HG03135 (cell line): Measurements from ENCODE around the gene INHA.

ENCODE experiments used
- ATAC-seq: cut with Tn5 transposase; IDR thresholded peaks from one replicate; pipeline ENCODE4 v1.9.1; 2021; ENCODE audit warnings: mild to moderate bottlenecking, moderate library complexity; ENCODE audit not compliant: unreplicated experiment

INHA gene, protein sequence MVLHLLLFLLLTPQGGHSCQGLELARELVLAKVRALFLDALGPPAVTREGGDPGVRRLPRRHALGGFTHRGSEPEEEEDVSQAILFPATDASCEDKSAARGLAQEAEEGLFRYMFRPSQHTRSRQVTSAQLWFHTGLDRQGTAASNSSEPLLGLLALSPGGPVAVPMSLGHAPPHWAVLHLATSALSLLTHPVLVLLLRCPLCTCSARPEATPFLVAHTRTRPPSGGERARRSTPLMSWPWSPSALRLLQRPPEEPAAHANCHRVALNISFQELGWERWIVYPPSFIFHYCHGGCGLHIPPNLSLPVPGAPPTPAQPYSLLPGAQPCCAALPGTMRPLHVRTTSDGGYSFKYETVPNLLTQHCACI

DNA sequence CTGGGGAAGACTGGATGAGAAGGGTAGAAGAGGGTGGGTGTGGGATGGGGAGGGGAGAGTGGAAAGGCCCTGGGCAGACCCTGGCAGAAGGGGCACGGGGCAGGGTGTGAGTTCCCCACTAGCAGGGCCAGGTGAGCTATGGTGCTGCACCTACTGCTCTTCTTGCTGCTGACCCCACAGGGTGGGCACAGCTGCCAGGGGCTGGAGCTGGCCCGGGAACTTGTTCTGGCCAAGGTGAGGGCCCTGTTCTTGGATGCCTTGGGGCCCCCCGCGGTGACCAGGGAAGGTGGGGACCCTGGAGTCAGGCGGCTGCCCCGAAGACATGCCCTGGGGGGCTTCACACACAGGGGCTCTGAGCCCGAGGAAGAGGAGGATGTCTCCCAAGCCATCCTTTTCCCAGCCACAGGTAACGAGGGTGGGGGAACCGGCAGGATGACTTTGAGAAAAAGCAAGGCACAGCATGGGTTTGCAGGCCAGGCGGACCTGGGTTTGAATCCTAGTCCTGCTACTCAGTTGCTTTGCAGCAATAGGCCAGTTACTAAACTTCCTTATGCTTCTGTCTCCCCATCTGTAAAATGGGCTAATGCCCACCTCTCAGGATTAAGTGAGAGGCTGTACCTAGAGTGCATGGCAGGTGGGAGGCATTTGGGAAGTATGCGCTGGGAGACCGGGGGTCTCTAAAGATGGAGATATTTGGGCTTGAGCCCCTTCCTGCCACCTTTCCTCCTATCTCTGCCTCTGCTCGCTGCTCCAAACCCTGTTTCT, at the start of gene INHA:
INHA (plus strand) TSS at position 74 of the 765 bp plus-strand sequence; CDS start at position 139, 65 bp downstream.
- no peak for ATAC-seq

DNA sequence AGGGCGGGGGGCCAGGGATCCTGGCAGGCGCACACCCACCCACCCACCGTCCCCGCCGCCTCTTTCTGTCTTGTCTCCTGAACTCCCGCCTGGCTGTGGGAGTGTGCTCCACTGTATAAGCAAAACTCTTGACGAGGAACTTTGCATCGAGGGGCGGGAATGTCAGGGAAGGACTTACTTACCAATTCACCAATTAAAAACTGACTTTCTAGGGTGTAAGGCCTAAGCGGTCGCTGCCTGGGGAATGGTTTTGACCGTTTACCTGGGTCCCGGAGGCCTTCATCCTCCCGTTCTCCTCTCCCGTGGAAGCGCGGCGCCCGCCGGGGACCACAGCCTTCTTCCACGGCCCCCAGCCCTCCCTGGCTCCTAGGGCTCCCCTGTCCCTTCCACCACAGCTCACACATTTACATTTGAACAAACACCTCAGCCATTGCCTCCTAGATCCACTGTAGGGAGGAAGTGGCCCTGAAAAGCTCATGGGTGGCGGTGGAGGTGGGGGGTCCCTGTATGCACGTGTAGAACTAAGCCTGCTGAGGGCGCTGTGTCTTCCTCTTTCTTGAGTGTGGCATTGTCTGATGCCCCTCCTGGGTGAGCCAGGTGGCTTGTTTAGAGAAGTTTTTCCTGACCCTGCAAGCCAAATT, 49.0 kb upstream of the INHA start:
- no peak for ATAC-seq

DNA sequence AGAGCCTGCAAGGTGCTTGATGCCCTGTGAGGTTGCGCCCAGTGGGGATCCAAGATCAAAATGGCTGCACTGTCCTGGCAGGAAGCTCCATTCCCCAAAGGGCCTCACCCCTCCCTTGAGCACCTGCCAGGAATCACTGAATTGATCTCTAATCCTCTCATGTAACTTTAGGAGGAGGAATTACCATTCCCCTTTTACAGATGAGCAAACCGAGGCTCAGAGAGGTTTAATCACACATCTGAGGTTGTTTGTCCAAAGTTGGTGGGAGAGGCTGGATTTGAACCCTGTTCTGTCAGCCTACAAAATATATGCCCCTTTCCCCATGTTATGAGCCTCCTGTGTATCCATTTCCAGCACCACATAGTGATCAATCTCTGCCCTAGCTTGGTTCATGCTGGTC, 47.3 kb upstream of the INHA start:
- ATAC-seq, result no peak

DNA sequence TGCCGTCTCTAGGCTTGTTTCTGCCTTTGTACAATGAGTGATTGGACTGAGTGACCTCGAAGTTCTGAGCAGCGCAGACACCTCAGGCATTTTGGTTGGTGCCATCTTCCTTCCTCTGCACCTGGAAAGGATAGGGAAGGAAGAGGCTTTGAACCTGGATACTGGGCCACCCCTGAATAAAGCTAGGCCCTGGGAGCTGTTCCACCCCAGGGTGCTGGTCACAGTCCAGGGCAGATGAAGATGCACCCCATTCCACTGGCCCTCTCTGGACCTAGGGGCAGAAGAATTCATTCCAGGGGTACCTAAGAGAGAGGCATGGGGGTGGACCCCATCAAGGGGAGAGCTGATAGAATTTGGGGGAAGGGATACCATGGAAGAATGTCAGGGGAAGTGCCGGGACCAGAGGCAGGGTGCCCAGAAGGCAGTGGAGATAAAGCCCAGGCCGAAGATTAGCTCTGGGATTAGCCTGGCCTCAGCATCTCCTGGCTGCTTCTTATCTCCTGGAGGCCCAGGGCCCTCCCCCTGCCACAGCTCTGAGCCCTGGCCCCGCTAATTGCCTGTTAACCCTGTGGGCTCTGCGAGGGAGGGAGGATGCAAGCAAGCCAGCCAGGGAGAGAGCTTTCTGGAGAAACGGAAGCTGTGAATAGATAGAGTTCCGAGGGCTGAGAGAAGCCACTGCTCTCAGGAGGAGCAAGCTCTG, 46.4 kb upstream of the INHA start:
- no peak for ATAC-seq

DNA sequence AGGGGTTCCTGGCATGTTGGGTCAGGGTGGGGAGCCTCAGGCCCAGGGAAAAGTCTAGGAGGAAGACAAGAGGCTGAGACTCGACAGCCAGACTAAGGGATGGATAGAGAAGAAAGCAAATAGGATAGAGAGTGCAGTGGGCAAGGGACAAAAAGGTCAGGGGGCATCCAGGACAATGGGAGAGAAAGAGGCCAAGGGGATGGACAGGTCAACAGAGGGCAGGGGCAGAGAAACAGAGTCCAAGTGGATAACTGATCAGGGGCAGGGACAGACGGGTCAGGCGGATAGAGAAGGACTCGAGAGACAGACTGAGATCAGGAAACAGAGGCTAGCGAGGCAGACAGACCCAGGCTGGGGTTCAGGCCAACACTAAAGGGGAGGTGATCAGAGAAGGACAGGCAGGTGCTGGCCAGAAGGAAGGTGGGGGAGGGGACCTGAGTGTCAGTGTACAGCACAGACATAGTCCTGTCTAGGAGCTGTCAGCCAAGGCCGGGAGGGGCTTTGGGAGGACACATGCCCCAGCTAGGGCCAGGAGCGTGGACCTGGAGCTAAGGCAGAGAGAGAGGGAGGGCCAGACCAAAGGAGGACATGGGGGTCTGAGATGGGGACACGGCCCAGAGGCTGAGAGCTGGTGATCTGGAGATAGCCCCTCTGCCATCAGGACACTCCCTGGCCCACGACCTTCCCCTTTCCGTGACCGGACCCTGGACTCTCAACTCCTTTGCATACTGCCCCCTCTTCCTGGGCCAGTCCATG, 45.6 kb upstream of the INHA start:
- no peak for ATAC-seq

DNA sequence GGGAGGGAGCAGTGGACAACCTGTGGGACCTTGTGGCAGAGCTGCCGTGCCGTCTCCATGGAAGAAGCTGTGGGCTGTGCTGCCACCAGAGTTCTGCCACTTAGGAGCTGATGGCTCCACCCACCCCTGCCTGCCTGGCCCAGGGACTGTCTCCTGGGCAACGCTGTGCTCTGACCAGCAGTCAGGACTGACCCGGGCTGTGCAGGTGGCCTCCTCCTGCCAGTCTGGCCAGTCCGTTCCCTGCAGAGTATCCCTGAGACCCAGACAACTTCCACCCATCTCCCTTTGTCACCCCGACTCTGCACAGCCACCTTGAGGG, 45.1 kb upstream of the INHA start:
- no peak for ATAC-seq

DNA sequence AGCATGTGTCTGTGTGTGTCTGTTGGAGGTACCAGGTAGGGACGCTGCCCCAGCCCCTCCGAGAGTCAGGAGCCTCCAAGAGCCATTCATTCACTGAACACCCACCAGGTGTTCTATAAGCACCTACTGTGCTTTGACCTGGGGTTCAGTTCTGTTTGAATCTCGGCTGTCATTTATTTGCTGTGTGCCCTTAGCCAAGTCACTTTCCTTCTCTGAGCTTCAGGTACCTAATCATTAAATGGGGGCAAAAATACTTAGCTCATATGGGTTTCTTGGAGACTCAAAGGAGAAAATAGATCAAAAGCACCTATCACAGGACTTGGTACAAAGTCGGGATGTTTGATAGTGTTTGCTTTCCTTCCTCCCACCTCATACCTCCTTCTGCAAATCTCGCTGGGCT, 44.6 kb upstream of the INHA start:
- no peak for ATAC-seq

DNA sequence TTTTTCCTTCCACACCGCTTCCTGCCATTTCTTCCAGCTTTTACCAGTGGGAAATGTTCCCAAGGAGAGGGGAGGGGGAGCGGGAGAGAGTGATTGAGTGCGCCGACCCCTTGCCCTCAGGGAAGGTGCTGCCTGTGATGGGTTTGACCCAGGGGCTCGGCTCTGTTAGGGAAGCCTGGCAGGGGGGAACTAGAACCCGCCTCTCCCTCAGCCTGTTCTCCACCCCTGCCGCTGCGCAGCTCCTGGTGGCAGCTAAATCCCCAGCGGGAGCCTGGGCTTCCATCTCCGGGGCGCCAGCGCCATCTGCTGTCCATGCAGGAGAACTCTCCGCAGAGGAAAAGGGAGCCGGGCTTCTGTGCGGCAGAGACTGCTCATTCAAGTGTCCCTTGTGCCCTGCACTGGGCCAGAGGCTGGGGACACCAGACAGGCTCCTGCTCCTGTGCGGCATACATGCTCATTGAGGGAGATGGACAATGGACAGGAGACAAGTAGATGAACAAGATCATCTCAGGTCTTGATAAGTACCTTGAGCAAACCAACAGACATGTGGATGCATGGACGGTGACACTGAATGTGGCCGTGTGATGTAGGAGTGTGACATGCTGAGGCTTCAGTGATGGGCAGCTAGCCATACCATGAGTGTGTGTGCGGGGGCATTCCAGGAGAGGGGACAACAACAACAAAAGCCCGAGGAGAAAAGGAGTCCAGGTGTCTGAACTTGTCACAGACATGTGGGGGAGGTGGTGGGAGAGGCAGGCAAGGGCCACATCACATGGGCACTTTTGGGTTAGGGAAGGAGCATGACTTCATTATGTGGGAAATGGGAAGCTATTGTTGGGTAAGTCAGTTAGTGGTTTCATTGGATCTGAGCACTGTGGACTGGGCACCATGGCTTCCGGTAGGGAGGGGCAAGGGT, 41.8 kb upstream of the INHA start:
- ATAC-seq, result peak; percentile 86

DNA sequence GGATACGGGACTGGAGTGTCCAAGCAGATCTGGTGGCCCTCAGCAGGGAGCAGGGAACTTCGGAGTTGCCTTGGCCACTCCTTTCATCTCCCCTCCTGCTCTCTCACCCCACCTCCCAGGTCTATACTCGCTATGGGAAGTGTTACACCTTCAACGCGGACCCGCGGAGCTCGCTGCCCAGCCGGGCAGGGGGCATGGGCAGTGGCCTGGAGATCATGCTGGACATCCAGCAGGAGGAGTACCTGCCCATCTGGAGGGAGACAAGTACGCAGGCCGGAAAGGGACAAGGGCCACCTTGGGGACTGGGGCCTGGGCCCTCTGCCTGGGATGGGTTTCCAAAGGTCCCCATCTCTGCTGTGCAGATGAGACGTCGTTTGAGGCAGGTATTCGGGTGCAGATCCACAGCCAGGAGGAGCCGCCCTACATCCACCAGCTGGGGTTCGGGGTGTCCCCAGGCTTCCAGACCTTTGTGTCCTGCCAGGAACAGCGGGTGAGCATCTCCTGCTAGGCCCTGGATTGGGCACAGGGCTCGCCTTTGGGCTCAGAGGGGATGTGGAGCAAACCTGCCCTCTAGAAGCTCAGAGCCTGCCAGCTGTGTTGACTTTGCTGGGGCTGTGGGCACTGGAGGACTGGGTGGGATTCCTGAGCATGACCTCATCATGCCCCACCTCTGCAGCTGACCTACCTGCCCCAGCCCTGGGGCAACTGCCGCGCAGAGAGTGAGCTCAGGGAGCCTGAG, 40.3 kb upstream of the INHA start:
- no peak for ATAC-seq

DNA sequence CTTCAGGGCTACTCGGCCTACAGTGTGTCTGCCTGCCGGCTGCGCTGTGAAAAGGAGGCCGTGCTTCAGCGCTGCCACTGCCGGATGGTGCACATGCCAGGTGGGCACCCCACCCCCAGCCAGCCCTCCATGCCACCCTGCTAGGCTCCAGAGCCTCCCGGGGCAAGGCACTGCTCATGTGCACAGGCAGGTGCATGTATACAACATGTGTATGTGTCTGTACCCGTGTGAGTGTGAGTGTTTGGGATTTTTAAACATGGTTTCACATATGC, 39.8 kb upstream of the INHA start:
- no peak for ATAC-seq

DNA sequence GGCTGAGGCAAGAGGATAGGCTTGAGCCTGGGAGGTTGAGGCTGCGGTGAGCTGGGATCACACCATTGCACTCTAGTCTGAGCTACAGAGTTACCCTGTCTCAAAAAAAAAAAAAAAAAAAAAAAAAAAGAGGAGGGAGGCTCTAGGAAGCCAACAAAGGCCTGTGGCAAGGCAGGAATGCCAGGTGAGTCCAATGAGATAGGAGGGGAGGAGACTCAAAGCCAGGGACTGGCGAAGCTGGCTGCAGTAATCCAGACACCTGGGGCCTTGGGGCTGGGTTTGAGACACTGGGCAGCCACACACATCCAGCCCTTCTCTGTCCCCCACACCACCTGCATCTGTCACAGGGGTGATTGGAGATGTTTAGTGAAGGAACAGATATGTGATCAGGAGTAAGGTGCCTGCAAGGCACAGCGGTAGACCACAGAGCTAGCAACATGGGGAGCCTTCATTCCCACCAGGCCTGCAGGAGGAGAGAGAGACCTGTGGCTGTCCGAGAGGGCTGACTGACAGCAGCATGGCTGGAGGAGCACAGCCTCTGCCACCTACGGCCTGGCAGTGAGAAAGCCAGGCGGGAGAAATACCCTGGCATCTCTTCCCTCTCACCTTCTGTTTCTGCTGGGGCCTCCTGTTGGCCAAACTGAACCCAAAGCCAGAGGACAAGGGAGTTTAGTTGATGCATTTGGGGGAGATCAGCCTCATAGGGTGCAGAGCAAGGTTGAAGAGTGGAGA, 38.0 kb upstream of the INHA start:
- no peak for ATAC-seq

DNA sequence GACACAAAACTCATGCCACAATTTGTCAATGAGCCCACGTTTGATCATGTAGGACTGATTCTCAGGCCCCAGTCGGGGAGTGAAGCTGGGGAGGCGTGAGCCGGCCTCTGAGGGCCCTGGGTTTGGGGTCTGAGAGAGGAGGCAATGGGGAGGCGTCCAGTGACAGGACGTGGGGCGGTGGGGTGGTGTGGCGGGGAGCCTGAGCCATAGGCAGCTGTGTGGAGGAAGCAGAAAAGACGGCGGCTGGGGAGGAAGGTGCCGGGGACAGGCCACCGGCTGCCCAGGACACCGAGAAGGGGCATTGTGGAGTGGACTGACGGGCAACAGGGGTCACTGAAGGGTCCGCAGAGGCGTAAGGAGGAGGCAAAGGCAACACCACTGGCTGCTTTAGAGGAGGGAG, 35.7 kb upstream of the INHA start:
- no peak for ATAC-seq

DNA sequence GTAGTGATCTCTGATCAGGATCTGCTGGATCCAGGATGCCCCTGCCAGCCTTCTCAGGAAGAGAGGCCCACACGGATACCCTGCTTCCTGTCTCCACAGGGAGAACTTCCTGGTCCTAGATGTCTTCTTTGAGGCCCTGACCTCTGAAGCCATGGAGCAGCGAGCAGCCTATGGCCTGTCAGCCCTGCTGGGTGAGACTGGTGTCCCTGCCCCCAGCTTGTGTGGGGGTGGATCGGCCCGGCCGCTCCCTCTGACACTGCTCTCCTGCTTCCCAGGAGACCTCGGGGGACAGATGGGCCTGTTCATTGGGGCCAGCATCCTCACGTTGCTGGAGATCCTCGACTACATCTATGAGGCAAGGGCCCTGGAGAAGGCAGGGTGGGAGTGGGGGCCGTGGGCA, 35.1 kb upstream of the INHA start:
- ATAC-seq, result no peak

DNA sequence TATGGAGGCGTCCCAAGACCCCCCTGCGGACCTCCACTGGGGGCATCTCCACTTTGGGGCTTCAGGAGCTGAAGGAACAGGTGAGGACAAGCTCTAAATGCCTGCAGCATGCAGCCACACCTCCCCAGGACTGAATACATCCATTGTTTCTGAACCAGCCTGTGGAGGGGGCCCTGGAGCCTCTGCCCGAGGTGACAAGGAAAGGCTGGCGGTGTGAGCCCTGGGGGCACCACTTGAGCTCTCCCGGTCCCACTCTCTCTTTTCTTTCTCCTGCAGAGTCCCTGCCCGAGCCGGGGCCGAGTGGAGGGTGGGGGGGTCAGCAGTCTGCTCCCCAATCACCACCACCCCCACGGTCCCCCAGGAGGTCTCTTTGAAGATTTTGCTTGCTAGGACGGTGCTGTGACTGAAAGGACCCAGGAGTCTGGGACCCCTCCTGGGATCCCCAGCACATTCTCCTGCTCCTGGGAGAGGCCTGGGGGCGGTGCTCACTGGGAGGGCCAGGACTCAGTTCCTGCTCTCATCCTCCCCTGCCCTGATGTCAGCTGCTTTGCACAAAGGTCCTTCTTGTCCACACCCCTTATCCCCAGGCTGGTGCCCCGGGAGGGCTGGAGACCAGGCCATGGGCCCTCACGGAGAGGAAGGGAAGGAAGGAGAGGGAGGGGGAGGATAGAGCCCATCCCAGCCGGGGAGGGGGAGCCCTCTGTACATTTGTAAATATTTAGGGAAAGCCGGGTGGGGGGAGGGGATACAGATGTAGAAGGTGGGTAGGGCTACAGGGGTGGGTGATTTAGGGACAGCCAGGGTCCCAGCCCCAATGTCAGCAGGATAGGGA, 34.2 kb upstream of the INHA start:
- no peak for ATAC-seq

DNA sequence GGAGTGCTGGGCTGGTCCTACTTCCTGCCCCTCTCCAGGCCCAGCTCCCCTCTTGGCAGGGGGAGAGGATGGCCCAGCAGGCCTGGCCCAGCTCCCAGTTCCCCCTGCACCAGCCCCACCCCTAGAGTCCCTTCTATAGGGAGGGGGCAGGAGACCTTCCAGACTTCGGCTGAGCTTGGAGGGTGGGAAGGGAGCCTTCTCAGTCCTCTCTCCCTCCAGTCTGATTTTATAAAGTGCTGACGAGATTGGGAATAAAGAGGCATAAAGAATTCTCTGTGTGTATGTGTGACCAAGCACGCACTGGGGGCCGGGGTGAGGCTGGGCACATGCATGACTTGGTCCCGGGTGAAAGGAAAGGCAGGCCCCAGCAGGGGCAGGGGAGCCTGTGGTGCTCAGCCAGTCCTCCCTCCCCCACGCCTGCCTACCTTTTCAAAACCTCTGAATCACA, 33.6 kb upstream of the INHA start:
- no peak for ATAC-seq

DNA sequence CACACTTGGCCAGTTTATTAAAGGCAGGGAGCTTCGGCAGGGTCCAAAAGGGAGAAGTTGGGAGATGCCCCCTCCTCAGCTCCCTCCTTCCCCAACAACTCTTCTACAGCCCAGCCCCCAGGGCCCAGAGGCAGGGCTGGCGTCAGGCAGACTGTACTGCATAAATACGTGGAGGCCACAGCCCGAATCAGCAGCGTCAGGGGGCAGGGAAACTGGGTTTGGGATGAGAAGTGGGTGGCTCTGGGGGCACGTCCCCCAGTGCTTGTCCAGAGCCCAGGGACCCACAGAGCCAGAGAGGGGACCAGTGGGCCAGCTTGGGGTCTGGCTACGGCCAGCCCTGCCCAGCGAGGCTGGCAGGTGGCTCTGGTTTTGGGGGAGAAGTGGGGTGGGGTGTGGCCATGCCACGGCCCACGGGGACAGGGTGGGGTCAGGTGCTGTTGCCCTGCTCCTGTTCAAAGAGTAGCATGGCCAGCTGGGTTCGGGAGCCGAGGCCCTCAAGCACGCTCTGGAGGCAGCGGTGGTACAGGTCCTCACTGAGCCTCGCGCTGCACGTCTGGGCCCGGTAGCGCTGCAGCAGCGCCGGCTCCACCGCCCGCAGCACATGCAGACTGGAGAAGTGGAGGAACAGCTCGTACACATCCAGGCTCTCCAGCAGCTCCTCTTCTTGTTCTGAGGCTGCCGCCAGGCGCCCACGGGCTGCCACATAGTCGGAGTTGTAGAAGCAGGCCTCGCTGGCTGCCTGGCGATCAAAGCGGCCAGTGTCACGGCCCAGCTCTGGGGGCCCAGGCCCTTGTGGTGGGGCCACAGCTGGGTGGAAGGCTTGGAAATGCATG, 32.9 kb upstream of the INHA start:
- no peak for ATAC-seq
